OCI-LY1 (cell line): Measurements from ENCODE around the gene ACER3.

ENCODE experiments used
- H2AFZ ChIP-seq: fragments of 200-600 bp; sonication (generic), shearing (Covaris generic); 2 replicates; pipeline ENCODE4 v1.6.0; 2014; ENCODE audit warnings: antibody characterized with exemption, mild to moderate bottlenecking, low read length
- H3F3A ChIP-seq: fragments of 200-600 bp; sonication (generic), shearing (Covaris generic); 2 replicates; pipeline ENCODE4 v1.6.0; 2014; ENCODE audit warnings: mild to moderate bottlenecking, antibody characterized with exemption, low read length, moderate library complexity; ENCODE audit not compliant: insufficient read depth
- H3K27ac ChIP-seq: fragments of 200-600 bp; sonication (generic); 2 replicates; pipeline ENCODE4 v1.5.1; 2014; ENCODE audit warnings: low read length, mixed run types, mild to moderate bottlenecking, low read depth; ENCODE audit not compliant: poor library complexity, severe bottlenecking
- H3K27me3 ChIP-seq: fragments of 200-600 bp; sonication (generic); 2 replicates; pipeline ENCODE4 v1.6.0; 2014; ENCODE audit warnings: antibody characterized with exemption, mild to moderate bottlenecking, low read length, moderate library complexity; ENCODE audit not compliant: insufficient read depth
- H3K36me3 ChIP-seq: fragments of 200-600 bp; sonication (generic); 2 replicates; pipeline ENCODE4 v1.6.1; 2014; ENCODE audit warnings: mild to moderate bottlenecking, antibody characterized with exemption, low read length, moderate library complexity, mixed read lengths; ENCODE audit not compliant: insufficient read depth
- H3K4me1 ChIP-seq: fragments of 200-600 bp; sonication (generic); 2 replicates; pipeline ENCODE4 v1.5.1; 2014; ENCODE audit warnings: mild to moderate bottlenecking, low read length, moderate library complexity; ENCODE audit not compliant: insufficient read depth, severe bottlenecking
- H3K4me2 ChIP-seq: fragments of 200-600 bp; sonication (generic), shearing (Covaris generic); 2 replicates; pipeline ENCODE4 v1.6.1; 2014; ENCODE audit warnings: low read length
- H3K4me3 ChIP-seq: fragments of 200-600 bp; sonication (generic); 2 replicates; pipeline ENCODE4 v1.5.1; 2014; ENCODE audit warnings: low read length, low read depth, mild to moderate bottlenecking, mixed read lengths; ENCODE audit not compliant: poor library complexity, severe bottlenecking
- H3K79me2 ChIP-seq: fragments of 200-600 bp; shearing (Covaris generic); 2 replicates; pipeline ENCODE4 v1.6.1; 2016; ENCODE audit warnings: mixed run types, low read length, mixed read lengths; ENCODE audit not compliant: insufficient read depth
- H3K9ac ChIP-seq: fragments of 200-600 bp; sonication (generic), shearing (Covaris generic); 2 replicates; pipeline ENCODE4 v1.6.1; 2014; ENCODE audit warnings: mild to moderate bottlenecking, low read length, mixed read lengths
- H3K9me2 ChIP-seq: fragments of 200-600 bp; sonication (generic), shearing (Covaris generic); 2 replicates; pipeline ENCODE4 v1.6.1; 2014; ENCODE audit warnings: low read depth, mild to moderate bottlenecking, low read length, mixed read lengths
- H3K9me3 ChIP-seq: fragments of 200-600 bp; shearing (Covaris generic); 2 replicates; pipeline ENCODE4 v1.6.1; 2014; ENCODE audit warnings: low read length, mixed read lengths
- H4K20me1 ChIP-seq: fragments of 200-600 bp; sonication (generic), shearing (Covaris generic); 2 replicates; pipeline ENCODE4 v1.6.0; 2016; ENCODE audit warnings: mild to moderate bottlenecking, low read length; ENCODE audit not compliant: insufficient read depth
- EZH2 ChIP-seq: fragments of 200-600 bp; sonication (generic), shearing (Covaris generic); IDR thresholded peaks from 2 replicates; pipeline ENCODE4 v1.8.0; 2017; ENCODE audit warnings: borderline replicate concordance, mixed run types, mild to moderate bottlenecking, antibody characterized with exemption, low read length, moderate library complexity, mixed read lengths
- TF ChIP-seq, protein P1 (sequence below): fragments of 200-600 bp; sonication (generic), shearing (Covaris generic); IDR thresholded peaks from 2 replicates; pipeline ENCODE4 v1.5.1; 2017; ENCODE audit warnings: mild to moderate bottlenecking, antibody characterized with exemption, low read length, moderate library complexity, mixed read lengths

ACER3 gene

DNA sequence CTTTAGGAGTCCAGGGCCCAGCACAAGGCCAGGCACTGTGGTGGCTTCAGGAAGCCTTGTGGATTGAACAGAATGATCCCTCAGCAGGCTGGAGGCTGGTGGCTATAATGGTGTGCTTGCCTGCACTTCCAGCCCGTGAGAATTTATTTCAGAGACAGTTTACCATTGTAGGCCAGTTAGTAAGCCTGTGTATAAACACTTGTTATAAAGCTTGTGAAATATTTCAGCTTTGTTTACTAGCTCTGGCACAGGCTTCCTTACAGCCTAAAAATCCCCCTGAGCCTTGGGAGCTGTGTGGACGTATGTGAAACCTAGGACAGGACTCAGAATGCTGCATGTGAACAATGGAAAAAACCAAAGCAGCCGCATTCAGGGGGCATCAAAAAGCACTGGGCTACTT lies 26.6 kb upstream of the ACER3 start:
- no peaks in the 10 kb centered on the region for H3K36me3 ChIP-seq
- no peak overlapping the region for H3K27ac ChIP-seq
- H4K20me1 ChIP-seq = no peaks in the 10 kb centered on the region
- no peak overlapping the region for H3K9ac ChIP-seq
- H3K27me3 ChIP-seq = no peaks in the 10 kb centered on the region; the same call in 1 of the 2 replicates
- H3K9me2 ChIP-seq = no peaks in the 10 kb centered on the region
- no peaks in the 10 kb centered on the region for H3K9me3 ChIP-seq
- no peak overlapping the region for H3K4me2 ChIP-seq
- H2AFZ ChIP-seq = no peak overlapping the region
- no peaks in the 10 kb centered on the region for H3F3A ChIP-seq
- no peaks in the 10 kb centered on the region for H3K4me1 ChIP-seq
- H3K79me2 ChIP-seq = no peaks in the 10 kb centered on the region
- no peak for TF ChIP-seq EZH2
- TF ChIP-seq, protein P1, sequence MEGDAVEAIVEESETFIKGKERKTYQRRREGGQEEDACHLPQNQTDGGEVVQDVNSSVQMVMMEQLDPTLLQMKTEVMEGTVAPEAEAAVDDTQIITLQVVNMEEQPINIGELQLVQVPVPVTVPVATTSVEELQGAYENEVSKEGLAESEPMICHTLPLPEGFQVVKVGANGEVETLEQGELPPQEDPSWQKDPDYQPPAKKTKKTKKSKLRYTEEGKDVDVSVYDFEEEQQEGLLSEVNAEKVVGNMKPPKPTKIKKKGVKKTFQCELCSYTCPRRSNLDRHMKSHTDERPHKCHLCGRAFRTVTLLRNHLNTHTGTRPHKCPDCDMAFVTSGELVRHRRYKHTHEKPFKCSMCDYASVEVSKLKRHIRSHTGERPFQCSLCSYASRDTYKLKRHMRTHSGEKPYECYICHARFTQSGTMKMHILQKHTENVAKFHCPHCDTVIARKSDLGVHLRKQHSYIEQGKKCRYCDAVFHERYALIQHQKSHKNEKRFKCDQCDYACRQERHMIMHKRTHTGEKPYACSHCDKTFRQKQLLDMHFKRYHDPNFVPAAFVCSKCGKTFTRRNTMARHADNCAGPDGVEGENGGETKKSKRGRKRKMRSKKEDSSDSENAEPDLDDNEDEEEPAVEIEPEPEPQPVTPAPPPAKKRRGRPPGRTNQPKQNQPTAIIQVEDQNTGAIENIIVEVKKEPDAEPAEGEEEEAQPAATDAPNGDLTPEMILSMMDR = no peak
- H3K4me3 ChIP-seq = no peak overlapping the region

DNA sequence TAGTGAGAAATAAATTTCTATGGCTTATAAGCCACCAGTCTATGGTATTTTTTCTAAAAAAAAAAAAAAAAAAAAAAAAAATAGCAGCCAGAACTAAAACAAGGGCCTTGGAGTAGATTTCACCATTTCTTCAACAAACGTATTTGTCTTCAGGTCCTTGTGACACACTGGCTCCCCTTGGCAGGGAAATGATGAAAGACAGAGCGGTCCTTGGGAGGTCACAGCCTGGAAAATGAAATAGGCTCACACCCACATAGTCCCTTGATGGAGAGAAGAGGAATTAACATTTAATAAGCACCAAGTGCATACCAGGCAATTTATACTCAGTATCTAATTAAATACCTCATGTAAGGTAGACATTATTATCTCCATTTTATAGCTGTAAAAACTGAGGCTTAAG lies 25.7 kb upstream of the ACER3 start:
- H3K9me3 ChIP-seq = no peaks in the 10 kb centered on the region
- H4K20me1 ChIP-seq = no peaks in the 10 kb centered on the region
- H3F3A ChIP-seq = no peaks in the 10 kb centered on the region
- no peaks in the 10 kb centered on the region for H3K36me3 ChIP-seq
- no peak overlapping the region for H3K27ac ChIP-seq
- H3K4me1 ChIP-seq = no peaks in the 10 kb centered on the region
- H3K9ac ChIP-seq = no peak overlapping the region
- H3K4me3 ChIP-seq = no peak overlapping the region
- H2AFZ ChIP-seq = no peak overlapping the region
- no peak overlapping the region for H3K4me2 ChIP-seq
- no peaks in the 10 kb centered on the region for H3K9me2 ChIP-seq
- TF ChIP-seq, protein P1 = no peak
- TF ChIP-seq EZH2 = no peak
- no peaks in the 10 kb centered on the region for H3K79me2 ChIP-seq
- no peaks in the 10 kb centered on the region for H3K27me3 ChIP-seq

DNA sequence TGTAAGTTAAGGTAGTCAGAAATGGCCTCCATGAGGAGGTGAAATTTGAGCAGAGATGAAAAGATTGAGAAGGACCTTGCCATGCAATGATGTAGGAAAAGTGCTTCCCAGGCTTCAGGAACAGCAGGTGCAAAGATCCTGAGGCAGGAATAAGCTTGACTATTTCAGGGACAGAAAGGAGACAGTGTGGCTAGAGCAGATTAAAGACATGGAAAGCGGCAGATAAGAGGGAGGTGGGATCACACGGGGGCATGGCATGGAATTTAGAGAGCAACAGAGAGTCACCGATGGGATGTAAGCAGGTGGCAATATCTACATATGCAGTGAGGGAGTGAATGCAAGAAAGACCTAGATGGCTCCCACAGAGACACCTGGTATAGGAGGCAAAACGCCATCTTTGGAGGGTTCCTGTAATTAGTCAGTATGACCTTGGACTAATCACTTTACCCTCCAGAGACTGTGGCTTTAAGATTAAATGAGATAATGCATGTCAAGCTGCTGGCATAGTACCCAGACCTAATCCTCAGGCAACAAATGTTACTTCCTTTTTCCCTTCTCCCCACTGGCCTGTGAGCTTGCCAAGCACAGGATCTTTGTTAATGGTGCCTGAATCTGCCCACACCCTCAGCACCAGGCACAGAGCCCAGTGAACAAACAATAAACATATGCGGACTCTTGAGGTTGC lies 24.6 kb upstream of the ACER3 start:
- Histone ChIP-seq H3K9me2 (no peaks in the 10 kb centered on the region), H3K36me3 (no peaks in the 10 kb centered on the region), H3K4me3 (no peak overlapping the region), H3K9me3 (no peaks in the 10 kb centered on the region), H3K79me2 (no peaks in the 10 kb centered on the region), H3F3A (no peaks in the 10 kb centered on the region), H3K4me1 (no peaks in the 10 kb centered on the region), H3K27me3 (no peaks in the 10 kb centered on the region), H3K9ac (no peak overlapping the region), H2AFZ (no peak overlapping the region), H3K4me2 (no peak overlapping the region), H4K20me1 (no peaks in the 10 kb centered on the region), H3K27ac (no peak overlapping the region)
- TF ChIP-seq, protein P1 = no peak
- TF ChIP-seq EZH2 = no peak
